Measurements from ENCODE around the gene MEIOSIN.

DNA sequence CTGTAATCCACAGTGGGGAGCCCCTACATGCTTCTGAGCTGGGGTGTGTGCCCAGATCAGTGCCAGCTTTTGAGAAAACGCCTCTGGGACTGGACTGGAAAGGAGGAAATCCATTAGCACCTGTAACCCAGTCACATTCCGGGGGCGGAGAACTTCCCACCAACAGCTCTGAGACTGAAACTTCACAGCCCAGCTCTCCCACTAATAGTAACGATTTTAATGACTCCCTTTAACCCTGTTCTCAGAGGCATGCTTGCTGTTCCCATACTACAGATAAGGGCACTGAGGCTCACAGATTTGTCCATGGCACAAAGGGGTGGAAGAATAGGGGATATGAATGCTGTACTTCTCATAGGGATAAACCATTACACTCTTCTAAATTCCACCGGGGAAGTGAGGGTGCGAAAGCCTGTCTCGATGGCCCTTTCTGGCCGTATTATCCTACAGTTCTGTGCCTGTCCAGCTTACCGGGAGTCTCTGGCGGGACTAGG is 3.4 kb upstream of the MEIOSIN start:
- TF ChIP-seq, protein P1, sequence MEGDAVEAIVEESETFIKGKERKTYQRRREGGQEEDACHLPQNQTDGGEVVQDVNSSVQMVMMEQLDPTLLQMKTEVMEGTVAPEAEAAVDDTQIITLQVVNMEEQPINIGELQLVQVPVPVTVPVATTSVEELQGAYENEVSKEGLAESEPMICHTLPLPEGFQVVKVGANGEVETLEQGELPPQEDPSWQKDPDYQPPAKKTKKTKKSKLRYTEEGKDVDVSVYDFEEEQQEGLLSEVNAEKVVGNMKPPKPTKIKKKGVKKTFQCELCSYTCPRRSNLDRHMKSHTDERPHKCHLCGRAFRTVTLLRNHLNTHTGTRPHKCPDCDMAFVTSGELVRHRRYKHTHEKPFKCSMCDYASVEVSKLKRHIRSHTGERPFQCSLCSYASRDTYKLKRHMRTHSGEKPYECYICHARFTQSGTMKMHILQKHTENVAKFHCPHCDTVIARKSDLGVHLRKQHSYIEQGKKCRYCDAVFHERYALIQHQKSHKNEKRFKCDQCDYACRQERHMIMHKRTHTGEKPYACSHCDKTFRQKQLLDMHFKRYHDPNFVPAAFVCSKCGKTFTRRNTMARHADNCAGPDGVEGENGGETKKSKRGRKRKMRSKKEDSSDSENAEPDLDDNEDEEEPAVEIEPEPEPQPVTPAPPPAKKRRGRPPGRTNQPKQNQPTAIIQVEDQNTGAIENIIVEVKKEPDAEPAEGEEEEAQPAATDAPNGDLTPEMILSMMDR (conservative IDR thresholded peaks at IDR 0.05; ENCODE audit: low read depth, low read length) = no peak
- TF ChIP-seq CEBPB (IDR thresholded peaks at IDR 0.05; ENCODE audit: low read depth, low read length) = no peak
